IPS DF 19.7 (cell line): ENCODE measurements around the gene FNDC3B.

Source experiments
- DNase-seq: peaks from one replicate; pipeline ENCODE4 v3.0.0-alpha.2; 2013; ENCODE audit warnings: low read depth, low spot score

FNDC3B gene

DNA sequence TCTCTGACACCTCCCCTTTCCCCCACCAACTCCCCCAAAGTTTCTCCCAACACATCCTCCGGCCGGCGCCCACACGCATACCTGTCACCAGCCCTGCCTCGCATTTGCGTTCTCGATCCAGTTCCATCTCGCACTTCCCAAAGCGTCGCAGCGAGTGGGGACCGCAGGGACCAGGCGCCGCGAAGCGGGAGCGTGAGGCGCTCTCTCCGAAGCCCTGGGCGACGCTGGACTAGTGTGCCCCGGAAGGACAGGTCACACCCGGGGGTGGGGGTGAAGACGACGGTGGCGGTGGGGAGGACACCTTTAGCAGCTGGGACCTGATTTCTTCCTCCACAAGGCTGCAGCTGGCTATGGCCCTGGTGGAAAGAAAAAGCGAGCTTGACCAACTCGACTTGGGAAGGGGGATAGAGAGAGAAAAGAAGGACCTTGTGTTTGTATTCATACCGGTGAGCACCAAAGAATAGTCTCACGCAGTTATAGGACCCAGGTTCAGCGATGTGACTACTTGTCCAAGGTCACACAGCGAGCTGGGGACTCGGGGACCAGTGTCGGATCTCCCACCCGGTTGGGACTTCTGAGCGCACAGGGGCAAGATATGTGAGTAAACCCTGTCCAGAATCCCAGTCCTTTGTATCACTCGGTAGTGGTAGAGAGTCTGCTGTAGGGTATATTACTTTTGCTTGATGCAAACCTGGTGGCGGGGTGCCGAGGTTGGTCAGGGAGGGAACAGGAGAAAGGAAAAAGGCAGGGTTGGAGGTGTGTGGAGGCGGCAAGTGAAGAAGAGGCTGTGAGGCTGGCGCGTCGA, 409.5 kb downstream of the FNDC3B start:
- no peak for DNase-seq

DNA sequence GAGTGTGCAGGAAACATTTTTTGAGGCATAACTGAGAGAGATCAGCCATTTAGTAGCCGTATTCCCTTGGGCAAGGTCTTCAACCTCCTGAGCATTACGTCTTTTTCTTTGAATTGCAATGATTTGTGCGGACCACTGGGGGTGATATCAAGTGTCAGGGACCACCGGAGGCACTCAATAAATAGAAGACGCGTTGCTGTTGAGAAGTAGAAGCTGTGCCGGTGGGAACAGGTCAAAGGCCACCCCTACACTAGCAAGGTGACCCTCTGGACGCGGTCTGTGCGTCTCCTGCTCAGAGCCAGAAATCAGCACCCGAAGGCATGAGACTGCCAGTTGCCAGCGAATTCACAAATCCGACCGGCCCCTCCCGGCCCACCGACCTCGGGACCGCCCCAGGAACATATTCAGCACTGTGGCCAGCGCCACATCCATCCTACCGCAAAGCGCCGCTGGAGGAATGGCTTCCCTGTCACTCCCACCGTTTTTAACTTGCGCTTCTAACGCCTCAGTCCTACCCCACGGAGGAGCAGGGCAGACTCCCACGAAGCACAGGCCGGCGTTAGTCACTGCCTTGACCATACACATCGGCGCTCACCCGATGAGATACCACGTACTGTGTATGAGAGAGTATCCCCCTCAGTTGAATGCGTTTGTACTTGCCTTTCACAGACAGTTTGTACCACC, 410.2 kb downstream of the FNDC3B start:
- peak; percentile 28 for DNase-seq
